Skin of body (tissue), 2 donors: ENCODE results near the gene CENPE. TPM values are rescaled to one million over a fixed set of nuclear protein-coding genes. Genes with fewer than 3 reads are reported as not detected.

ENCODE experiments used
- DNase-seq: peaks from one replicate; lab custom pipeline; 2025; lab: John Stamatoyannopoulos, UW
- total RNA-seq: library from RNA; depleted of rRNA; stranded (reverse); fragments of >200 nt; gene quantifications from one replicate; pipeline ENCODE4 v1.2.3, GENCODE V29; 2014

CENPE gene
- total RNA-seq, 1 donor from 2014 or later, result 14.0 TPM

DNA sequence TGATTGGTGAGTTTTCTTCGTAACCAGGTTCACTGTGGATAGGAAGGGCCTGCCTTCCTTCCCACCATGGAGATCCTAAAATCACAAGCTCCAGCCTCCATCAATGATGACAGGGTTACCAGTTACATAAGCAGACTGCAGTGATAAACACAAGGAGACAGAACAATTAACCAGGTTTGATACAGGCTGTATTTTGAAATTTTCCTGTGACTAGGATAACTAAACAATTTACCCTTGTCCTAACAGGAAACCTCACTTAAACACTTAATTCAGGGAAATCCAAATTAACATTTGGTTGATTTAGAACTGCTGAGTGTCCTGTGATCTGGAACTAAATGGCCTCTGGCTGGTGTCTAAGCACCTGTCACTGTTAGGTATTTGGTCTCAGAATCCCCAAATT is 118.5 kb downstream of the CENPE start:
- DNase-seq, result no peak

GRCh38 chr4:103076747-103077347 is 121.3 kb downstream of the CENPE start, which contains the start of gene SLC9B2:
TSS of gene SLC9B2 (minus strand) at chr4:103076761. CDS start at chr4:103067550, 9,211 bp downstream.
- peak; percentile 20 for DNase-seq

DNA sequence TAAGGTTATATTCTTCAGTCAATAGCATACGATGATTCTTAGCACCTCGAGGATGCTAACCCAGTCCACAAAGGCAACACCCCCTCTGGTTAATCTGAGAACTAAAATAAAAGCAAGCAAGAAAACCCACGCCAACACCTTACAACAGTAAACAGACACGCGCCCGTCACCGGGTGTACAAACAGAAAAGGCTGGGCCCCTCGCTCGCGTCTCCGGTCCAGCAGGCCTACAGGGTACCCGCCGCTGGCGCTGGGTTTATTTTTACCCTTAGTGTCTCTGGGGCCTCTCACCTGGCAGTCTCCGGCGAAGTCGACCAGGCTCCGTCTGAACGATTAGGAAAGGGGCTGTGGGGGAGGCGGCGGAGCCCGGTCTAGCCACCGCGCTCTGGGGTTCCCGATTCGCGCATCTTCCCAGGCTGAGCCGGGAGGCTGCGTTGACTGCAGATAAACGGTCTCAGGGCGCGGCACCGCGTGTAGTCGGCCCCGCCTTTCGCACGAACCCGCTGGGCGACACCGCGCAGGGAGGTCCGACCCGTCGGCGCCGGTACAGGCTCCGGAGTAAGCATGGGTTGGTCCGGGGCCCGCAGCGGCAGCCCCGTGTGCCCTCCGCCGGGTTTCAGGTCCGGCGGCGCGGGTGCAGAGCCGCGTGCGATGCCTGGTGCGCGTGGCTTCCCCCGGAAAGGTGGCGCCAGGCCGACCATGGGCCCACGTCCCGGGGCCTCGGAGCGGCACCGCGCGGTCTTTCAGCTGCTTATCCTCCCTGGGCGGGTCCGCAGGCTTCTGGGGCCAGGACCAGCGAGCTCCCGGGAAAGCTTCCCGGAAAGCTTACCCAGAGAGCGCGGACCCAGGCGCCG is 122.0 kb downstream of the CENPE start:
- peak; percentile 45 for DNase-seq

- DNase-seq, result no peak
Measured at GRCh38 chr4:103075435-103075893, 122.7 kb downstream of the CENPE start.

DNA sequence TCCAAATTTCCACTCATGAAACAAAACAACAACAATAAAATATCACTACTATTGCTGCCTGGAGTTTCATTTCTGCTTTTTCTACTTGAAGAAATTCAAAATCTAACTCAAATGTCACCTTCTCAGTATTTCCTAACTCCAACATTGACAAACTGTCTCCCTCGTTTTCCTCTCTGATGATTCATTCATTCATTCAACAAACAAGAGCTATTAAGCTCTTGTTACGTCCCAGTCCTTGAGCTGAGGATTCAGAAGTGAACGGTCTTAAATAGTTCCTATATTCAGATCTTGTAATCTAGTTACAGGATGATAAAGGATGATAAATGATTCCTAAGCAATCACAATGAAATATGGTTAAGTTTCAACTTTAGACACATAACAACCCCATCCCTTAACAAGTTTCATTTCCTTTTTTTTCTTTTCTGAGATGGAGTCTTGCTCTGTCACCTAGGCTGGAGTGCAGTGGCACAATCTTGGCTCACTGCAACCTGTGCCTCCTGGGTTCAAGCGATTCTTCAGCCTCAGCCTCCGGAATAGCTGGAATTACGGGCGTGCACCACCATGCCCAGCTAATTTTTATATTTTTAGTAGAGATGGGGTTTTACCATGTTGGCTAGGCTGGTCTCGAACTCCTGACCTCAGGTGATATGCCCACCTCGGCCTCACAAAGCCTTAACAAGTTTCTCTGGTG is 123.3 kb downstream of the CENPE start:
- DNase-seq, result no peak

DNA sequence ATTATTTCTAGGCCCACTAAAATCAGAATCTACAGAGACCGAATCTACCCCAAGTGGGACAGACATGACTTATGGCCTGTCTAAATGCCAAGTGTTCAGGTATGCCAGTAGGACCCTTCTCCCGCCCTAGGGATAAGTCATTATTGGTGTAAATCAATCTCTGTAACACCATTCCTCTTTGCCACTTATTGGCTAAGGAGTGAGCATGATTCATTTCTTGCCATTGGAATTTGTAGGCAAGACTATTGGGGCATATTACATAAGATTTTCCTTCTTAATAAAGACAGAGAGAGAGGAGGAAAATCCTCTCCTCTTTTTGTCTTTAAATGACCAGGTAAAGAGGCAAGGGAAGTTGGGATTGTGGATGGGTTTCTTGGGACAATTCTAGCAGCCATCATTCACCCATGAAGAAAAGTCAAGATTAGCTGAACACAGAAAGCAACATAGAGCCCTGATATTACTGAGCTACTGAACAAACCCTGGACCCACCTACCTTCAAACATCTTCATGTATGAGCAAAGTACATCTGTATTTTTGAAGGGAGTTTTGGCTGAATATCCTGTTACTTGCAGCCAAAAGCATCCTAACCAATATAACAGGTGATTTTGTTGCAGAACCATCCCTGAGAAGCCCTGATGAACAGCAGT is 124.2 kb downstream of the CENPE start:
- DNase-seq, result no peak

DNA sequence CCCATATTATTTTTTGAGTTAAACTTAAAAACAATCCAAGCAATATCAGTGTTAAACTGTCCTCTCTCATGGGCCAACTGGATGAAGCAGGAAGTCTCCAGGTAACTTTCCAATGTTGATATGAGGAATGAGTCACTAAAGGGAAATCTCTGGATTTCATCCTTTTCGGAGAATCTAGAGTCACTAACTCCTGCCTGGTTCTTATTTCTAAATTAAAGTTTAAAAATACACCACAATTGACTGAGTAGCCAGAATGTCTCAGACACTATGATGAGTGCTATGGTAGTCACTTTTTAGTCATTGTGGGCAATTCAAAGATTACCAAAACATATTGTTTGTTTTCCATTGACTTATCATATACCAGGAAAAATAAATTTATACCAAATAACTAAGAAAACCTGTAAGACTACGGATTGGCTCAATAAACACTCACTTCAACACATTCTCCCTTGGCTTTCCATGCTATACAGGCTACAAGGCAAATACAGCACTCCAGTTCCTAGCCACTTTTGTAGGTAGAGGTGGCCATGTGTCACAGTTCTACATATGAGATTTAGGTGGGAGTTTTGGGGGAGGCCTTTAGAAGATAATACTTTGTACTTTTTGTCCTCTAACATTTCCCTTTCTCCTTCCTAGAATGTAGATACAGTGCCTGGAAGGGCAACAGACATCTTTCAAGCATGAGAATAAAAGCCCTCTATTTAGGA is 130.1 kb downstream of the CENPE start:
- DNase-seq, result no peak

DNA sequence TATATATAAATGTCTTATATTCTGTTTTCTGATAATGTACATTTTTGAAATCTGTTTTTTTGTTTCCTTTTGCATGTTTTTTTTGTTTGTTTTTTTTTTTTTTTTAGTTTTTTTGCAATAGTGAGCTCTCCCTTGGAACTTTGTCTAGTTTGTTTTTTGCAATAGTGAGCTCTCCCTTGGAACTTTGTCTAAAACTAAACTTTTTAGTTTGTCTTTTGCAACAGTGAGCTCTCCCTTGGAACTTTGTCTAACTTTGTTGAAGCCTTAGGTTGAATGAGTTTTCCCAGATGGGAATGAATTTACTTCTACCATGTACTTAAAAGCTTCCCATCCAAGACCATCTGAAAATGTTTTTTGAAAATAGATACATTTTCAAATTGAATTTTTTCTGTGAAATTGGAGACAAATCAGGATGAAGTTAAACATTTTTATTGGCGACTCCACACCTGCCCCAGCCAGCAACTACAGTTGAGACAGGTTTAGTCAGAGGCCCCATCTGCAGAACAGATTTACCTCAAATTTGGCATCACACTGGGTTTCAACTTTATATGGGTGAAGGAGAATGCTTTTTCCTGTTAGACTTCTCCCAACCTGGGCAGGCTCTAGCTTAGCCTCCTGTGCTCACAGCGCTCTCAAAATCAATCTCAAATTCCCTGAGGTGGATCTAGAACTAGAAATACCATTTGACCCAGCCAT is 137.5 kb downstream of the CENPE start:
- no peak for DNase-seq

Other genes starting within 250 kb of the CENPE start
- gene SLC9B1, start 178.6 kb downstream of the CENPE start, total RNA-seq, result 7.2 TPM
- gene SLC9B2, start 121.6 kb downstream of the CENPE start, total RNA-seq, result 10.7 TPM
- 43.4 TPM for gene BDH2, start 98.5 kb downstream of the CENPE start, total RNA-seq